GM11168 (cell line): Measurements from ENCODE around the gene ATP5PB.

Experiments
- in situ Hi-C: fragments of 300-500 bp; cut with MboI; formaldehyde crosslinking; loops from one replicate; pipeline ENCODE4 v1.12.0; 2022; ENCODE audit warnings: low sequenced_read_pairs; ENCODE audit not compliant: unreplicated experiment

The ATP5PB gene

DNA sequence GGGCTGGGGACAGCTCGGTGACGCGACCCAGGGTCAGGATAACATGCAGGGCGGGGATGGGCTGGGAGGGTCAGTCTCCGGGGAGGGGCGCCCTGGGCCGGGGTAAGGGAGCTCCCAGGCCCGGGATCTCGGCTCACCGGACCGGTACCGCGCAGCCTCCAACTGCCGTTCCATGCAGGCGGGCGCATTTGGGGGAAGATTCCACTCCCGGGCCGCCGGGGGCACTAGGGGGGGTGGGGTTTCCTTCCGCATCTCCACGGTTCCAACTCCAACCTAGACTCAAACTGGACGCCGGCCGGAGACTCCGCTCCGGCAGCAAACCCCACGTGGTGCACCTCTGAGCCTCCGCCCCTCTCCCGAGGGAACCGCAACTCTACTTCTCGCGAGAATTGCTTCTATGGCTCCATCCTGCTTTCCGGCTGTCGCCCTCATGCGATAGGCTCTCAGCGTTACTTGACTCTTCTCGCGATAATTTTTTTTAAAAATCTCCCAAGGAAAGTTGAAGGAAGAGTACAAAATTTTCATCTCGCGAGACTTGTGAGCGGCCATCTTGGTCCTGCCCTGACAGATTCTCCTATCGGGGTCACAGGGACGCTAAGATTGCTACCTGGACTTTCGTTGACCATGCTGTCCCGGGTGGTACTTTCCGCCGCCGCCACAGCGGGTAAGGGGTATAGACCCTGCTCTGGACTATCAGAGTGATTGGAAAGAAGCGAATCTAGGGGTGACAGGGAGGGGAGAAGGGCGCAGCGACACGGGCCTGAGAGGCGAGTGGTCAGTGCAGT lies at the start of gene ATP5PB, which contains the start of gene WDR77:
Gene ATP5PB (plus strand): TSS at position 547 of the 785 bp plus-strand sequence. CDS start 78 bp downstream, at position 625.
Gene WDR77 (minus strand): TSS at position 339 of the 785 bp plus-strand sequence. CDS start 87 bp downstream, at position 252.
- in situ Hi-C loops: no loop called here

DNA sequence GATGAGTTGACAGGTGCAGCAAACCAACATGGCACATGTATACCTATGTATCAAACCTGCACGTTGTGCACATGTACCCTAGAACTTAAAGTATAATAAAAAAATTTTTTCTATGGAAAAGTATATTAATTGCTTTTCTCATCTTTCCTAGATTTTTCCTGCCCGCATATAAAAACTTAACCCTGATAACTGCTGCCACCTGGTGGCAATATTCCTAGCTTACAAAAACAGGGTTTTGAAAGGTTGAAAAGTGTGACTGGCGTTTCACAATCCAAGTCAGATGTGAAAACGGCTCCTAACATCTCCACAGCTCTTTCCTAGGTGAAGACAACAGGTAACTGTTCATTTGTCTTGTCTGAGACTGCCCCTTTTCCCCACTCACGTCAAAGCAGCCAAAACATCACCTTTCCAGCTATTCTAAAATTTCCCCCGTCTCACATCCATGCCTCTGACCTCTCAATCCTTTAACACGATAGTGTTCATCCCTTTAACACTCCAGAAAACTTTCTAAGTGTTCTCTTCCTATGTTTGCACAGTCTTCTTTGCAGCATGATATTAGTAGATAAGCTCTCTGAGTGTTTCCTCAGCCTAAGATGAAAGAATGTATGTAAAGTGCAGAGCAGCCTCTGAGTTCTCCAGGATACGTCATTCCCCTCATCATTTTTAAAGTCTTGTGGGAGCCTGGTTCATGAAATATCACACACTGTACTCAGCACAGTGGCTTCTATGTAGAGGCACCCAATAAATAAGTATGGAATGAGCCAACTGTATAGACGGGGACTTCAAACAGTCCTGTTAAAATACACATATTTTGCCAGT lies 49.3 kb upstream of the ATP5PB start:
- in situ Hi-C loops: loop anchor here (5.0 kb wide), 1 partner anchor 178 kb away; no protein-coding TSS in a partner anchor

- in situ Hi-C loops: no loop called here
Measured at GRCh38 chr1:111402083-111402482, 47.2 kb upstream of the ATP5PB start.

GRCh38 chr1:111404588-111404987 lies 44.7 kb upstream of the ATP5PB start:
- in situ Hi-C loops: no loop called here

DNA sequence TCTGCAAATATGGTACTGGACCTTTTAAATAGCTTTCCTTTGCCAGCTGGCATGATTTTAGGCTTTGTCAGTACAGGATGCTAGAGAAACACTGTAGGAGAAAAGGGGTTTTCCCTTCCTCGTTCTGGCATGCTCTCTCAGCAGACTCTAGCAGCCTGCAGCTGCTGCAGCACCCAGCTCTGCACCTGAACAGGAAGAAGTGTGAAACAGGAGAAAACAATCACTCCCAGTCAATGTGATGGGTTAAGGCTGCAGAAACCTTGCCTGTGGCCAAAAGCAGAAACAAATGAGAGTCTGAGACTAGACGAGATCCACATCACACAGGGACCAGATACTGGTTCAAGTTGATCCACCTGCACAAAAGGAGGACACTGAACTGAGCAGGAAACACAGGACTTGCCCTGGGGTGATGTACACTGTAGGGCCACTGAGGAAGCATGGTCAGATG lies 42.9 kb upstream of the ATP5PB start:
- in situ Hi-C loops: no loop called here

DNA sequence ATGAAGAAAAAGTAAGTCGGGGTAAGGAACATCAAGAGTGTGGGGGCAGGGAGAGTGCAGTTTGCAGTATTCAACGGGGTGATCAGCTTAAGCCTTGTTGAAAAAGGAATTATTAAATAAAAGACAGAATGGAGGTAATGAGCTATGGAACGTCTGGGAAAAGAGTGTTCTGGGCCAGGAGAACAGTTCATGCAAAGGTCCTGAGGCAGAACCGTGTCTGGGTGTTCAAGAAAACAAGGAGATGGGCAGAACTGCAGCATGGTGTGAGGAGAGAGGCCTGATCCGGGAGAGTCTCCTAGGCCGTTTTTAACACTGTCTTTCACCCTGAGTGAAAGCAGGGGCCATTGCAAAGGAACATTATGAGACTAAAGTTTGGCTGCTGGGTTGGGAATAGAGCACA lies 42.0 kb upstream of the ATP5PB start:
- in situ Hi-C loops: no loop called here

DNA sequence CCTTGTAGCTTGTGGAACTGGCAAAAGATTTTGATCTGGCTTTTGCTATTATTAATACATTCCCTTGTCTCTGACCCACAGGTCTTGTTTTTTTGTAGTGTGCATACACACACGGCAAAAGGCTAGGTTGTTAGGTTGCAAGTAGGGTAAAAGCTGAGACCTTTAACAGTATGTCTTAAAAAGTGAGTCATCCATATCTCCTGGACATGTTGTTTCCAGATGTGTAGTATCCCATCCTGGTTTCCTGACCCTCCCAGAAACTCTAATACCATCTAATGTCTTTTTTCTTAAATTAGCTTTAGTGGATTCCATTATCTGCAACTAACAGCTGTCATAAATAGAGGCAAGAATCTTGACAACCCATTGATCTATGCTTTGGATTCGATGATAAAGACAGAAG lies 36.4 kb upstream of the ATP5PB start:
- in situ Hi-C loops: no loop called here

GRCh38 chr1:111414756-111415155 lies 34.5 kb upstream of the ATP5PB start:
- in situ Hi-C loops: no loop called here

DNA sequence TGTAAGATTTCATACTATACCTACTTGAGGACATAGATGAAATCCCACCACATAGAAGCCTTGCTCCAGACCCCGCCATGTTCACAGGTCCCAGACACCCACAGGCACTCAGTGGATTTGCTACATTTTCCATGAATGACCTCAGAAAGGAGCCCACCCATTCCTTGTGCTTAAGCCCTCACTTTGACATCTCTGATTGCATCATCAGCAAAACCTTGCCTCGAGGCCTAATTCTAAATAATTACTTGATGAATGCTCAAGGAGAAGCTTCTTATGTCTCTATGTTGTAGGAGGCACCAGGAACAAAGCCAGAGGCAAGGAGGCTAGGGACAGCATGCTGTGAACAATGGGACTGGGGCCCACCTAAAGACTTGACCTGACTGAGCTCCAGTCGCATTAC lies 33.8 kb upstream of the ATP5PB start:
- in situ Hi-C loops: no loop called here

DNA sequence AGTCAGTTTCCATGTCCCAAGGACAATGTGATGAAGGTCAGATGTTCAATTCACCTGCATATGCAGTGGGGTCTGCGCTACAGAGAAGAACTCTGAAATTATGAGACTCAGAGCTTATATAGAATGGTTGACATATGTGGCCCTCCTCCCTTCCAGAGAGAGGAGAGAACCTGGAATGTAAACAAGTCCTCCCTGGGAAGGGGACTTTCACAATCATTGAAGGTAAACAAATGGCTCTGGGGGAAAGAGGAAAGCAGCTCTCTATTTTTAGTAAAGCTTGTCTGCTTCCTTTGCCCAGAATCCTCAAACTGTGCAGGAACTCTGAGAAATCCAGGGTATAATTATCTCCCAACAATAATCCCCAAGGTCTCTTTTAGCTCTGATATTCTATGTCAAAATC lies 31.5 kb upstream of the ATP5PB start:
- in situ Hi-C loops: no loop called here

- in situ Hi-C loops: no loop called here
Measured at GRCh38 chr1:111419037-111419436, 30.2 kb upstream of the ATP5PB start.

- in situ Hi-C loops: no loop called here
Measured at GRCh38 chr1:111420377-111420776, 28.9 kb upstream of the ATP5PB start.

DNA sequence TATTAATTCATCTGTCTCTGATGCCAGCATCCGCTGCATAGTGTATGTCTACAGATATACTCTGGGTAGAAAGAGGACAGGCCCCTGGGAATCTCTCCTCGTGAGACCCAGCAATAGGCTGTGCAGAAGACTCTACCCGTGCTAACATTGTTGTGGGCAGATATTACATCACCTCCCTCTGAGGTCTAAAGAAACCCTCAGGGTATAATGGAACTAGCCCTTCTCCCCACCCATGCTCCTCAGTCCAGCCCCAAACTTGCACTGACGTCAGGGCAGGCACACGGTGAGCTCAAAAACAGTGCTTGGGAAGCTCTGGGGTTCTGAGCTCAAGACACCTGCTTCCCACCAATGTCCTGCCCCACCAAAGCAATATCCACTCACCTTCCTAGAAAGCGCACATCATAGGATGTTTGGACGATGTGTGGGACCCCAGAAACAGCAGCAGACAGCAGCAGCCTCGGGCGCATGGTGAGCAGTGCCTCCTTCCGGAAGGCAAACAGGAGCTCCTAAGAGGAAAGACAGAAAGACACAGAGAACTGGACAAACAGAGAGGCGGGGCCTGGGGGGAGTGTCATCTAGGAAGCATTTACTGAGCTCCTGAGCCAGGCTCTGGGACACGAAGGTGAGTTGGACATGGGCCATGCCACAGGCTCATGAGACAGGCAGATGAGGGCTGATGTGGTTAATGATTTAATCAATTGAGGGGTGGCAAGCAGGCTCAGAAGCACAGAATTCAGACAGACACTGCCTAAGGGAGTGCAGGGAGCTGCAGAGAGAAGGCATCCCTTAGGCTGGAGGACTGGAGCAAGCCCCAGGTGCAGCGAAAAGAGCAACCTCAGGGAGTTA lies 26.5 kb upstream of the ATP5PB start:
- in situ Hi-C loops: no loop called here

GRCh38 chr1:111424281-111424680 lies 25.0 kb upstream of the ATP5PB start:
- in situ Hi-C loops: no loop called here

GRCh38 chr1:111436726-111437125 lies 12.5 kb upstream of the ATP5PB start:
- in situ Hi-C loops: no loop called here

DNA sequence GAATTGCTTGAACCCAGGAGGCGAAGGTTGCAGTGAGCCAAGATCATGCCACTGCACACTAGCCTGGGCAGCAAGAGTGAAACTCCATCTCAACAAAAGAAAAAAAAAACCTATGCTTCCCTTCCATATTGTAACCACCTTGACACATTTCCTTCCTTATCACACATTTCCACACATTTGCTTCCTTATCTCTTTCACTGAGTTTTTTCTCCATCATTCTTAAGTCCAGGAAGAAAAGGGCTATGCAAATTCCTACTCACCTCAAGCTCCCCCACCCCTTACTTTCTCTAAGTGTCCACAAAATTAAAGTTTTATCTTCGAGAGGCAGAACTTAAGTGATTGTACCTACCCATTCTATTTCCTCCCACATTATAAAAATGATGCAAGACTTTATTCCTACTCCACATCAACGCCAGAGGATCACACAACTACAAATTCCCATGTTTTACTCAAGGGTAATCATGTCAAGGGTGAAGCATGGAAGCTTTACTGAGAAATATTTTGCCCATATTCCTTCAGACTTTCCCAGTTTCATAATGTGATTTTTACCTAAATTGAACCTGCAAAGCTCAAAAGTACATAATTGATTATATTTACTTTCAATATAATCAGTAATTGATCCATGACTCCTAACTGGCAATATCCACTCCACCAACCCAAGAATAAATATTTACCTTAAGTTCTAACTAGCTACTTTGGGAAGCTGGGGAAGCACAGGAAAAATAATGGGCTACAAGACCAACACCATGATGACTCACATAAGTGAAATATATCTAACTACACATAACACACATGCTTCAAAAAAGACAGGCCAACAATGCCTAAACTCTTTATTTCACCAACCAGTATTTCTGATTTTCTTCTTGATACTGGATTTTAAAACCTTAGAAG lies 9.6 kb upstream of the ATP5PB start:
- in situ Hi-C loops: no loop called here

GRCh38 chr1:111441573-111442192 lies 7.6 kb upstream of the ATP5PB start:
- in situ Hi-C loops: no loop called here

- in situ Hi-C loops: no loop called here
Measured at GRCh38 chr1:111442457-111442856, 6.8 kb upstream of the ATP5PB start.

- in situ Hi-C loops: no loop called here
Measured at GRCh38 chr1:111444031-111444430, 5.2 kb upstream of the ATP5PB start.
